Hepatocyte (in vitro differentiated cells): Measurements from ENCODE around the gene ZEB1.

ENCODE experiments used
- CTCF ChIP-seq: fragments of 200-600 bp; sonication (generic); IDR thresholded peaks from 2 replicates; pipeline ENCODE4 v1.5.1; 2016; ENCODE audit warnings: antibody characterized with exemption, mild to moderate bottlenecking; ENCODE audit not compliant: poor library complexity
- EZH2 ChIP-seq: fragments of 200-600 bp; sonication (generic); IDR thresholded peaks from 2 replicates; pipeline ENCODE4 v1.6.1; 2016; ENCODE audit warnings: antibody characterized with exemption, mild to moderate bottlenecking, borderline replicate concordance

DNA sequence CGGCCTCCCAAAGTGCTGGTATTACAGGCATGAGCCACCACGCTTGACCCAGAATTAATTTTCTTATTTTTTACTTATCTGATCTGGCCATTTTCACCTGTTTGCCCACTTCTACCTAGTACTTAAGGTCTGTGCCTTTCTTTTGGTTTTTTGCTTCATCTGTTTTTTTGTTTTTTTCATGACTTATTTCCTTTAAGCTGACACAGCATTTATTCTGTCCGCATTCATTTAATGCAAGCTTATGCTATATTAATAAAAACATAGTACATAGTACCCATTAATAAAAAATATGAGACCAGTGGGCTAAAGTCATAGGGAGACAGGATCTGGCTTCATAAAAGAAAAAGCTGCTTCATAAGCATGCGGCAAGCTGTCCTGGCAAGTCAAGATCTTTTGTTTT, 205.4 kb downstream of the ZEB1 start:
- TF ChIP-seq CTCF (no peak), EZH2 (no peak)
